Left ventricle myocardium inferior (tissue), 1 donor: Measurements from ENCODE around the gene CYP2B6. TPM values are rescaled to one million over a fixed set of nuclear protein-coding genes. Genes with fewer than 3 reads are reported as not detected.
"Not testable (repeated sequence)": the region's sequence is repeated elsewhere in the genome, so short reads cannot be mapped to it uniquely, and the experiment has no call there.

Experiments
- DNase-seq: peaks from one replicate; pipeline ENCODE4 v3.0.0-alpha.2; 2020
- H3K27ac ChIP-seq: fragments of 200-600 bp; replicated peaks from 2 replicates; pipeline ENCODE4 v1.8.0; 2021
- H3K27me3 ChIP-seq: fragments of 200-600 bp; 2 replicates; pipeline ENCODE4 v1.8.0; 2021; ENCODE audit warnings: low read depth
- H3K36me3 ChIP-seq: fragments of 200-600 bp; 2 replicates; pipeline ENCODE4 v1.8.0; 2021
- H3K4me1 ChIP-seq: fragments of 200-600 bp; 2 replicates; pipeline ENCODE4 v1.8.0; 2021
- H3K4me3 ChIP-seq: fragments of 200-600 bp; 2 replicates; pipeline ENCODE4 v1.8.0; 2021; ENCODE audit warnings: mild to moderate bottlenecking, moderate library complexity
- H3K9me3 ChIP-seq: fragments of 200-600 bp; replicated peaks from 2 replicates; pipeline ENCODE4 v1.8.0; 2021
- CTCF ChIP-seq: fragments of 200-600 bp; IDR thresholded peaks from 2 replicates; pipeline ENCODE4 v1.8.0; 2021; ENCODE audit warnings: antibody characterized with exemption, mild to moderate bottlenecking, borderline replicate concordance
- intact Hi-C: fragments of 100-400 bp; cut with micrococcal nuclease; formaldehyde crosslinking; loops from one replicate; pipeline ENCODE4 v1.11.0; 2022
- total RNA-seq: library from RNA; stranded (reverse); fragmentation: NEBNext Ultra II Directional; extraction: Animal tissue kit (Norgen Biotek cat#: 25700); gene quantifications from one replicate; pipeline ENCODE4 v1.2.1, GENCODE V29; 2021
- donor health status: DM: no; HTN: yes; CAD: no; lungs with severe emphysema.

The CYP2B6 gene
- total RNA-seq, 1 donor from 2014 or later: not detected

GRCh38 chr19:40976134-40976533 lies 14.9 kb upstream of the CYP2B6 start:
- Histone ChIP-seq H3K27ac (no peak overlapping the region), H3K4me1 (no peaks in the 10 kb centered on the region), H3K27me3 (peaks cover 81% of the 10 kb centered on the region), H3K36me3 (no peaks in the 10 kb centered on the region), H3K4me3 (no peak overlapping the region), H3K9me3 (no peaks in the 10 kb centered on the region)
- no peak for TF ChIP-seq CTCF
- DNase-seq: no peak
- intact Hi-C loops: no loop called here

- no peak overlapping the region for H3K4me3 ChIP-seq
- TF ChIP-seq CTCF: no peak
- no peaks in the 10 kb centered on the region for H3K4me1 ChIP-seq
- H3K9me3 ChIP-seq: no peaks in the 10 kb centered on the region
- intact Hi-C loops: no loop called here
- no peak for DNase-seq
- no peaks in the 10 kb centered on the region for H3K36me3 ChIP-seq
- peaks cover 81% of the 10 kb centered on the region for H3K27me3 ChIP-seq
- no peak overlapping the region for H3K27ac ChIP-seq
These were observed 14.4 kb upstream of the CYP2B6 start for GRCh38 chr19:40976724-40977123.

GRCh38 chr19:40979759-40980158 lies 11.3 kb upstream of the CYP2B6 start:
- intact Hi-C loops, H3K9me3 ChIP-seq, DNase-seq, H3K27ac ChIP-seq, H3K4me3 ChIP-seq, H3K36me3 ChIP-seq, H3K4me1 ChIP-seq: not testable (repeated sequence)
- peaks cover 84% of the 10 kb centered on the region for H3K27me3 ChIP-seq

GRCh38 chr19:40980743-40981442 lies 10.2 kb upstream of the CYP2B6 start:
- H3K27me3 ChIP-seq: peaks cover 75% of the 10 kb centered on the region
- H3K4me3 ChIP-seq, intact Hi-C loops, H3K9me3 ChIP-seq, H3K36me3 ChIP-seq, H3K27ac ChIP-seq, DNase-seq, H3K4me1 ChIP-seq: not testable (repeated sequence)

- no peak for TF ChIP-seq CTCF
- intact Hi-C loops: no loop called here
- no peak overlapping the region for H3K4me3 ChIP-seq
- no peaks in the 10 kb centered on the region for H3K4me1 ChIP-seq
- no peaks in the 10 kb centered on the region for H3K36me3 ChIP-seq
- H3K27me3 ChIP-seq: peaks cover 69% of the 10 kb centered on the region
- no peak overlapping the region for H3K27ac ChIP-seq
- no peak for DNase-seq
- H3K9me3 ChIP-seq: no peaks in the 10 kb centered on the region
These were observed 9.5 kb upstream of the CYP2B6 start for GRCh38 chr19:40981591-40981990.

GRCh38 chr19:40982594-40983101 lies 8.4 kb upstream of the CYP2B6 start:
- H3K27me3 ChIP-seq: peaks cover 66% of the 10 kb centered on the region
- H3K27ac ChIP-seq: no peak overlapping the region
- DNase-seq: no peak
- H3K36me3 ChIP-seq: no peaks in the 10 kb centered on the region
- no peak for TF ChIP-seq CTCF
- peaks cover 2% of the 10 kb centered on the region for H3K9me3 ChIP-seq
- intact Hi-C loops: no loop called here
- H3K4me1 ChIP-seq: no peaks in the 10 kb centered on the region
- no peak overlapping the region for H3K4me3 ChIP-seq
